Nucleus accumbens (tissue), 56 donors: ENCODE results near the gene POGZ.

Experiments
- DNase-seq, 56 donors: peaks; one replicate each; lab custom pipeline; 2025; lab: John Stamatoyannopoulos, UW

Gene POGZ

GRCh38 chr1:151377150-151377884, 82.0 kb downstream of the POGZ start:
- no peak for DNase-seq

DNA sequence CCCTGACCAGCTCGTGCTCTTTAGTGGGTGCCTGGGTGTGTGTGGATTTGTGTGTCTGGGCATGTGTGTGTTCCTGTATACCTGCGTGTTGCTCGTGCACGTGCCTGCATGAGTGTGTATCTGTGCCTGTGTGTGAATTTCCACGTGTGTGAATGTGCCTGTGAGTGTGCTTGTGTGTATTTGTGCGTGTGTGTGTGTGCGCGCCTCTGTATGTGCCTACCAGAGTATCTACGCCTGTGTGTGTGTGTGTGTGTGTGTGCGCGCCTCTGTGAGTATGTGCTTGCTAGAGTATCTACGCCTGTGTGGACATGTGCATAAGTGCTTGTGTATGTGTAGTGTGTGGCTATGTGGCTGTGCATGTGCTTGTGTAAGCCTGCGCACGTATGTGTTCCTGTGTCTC, 86.1 kb downstream of the POGZ start:
- no peak for DNase-seq

DNA sequence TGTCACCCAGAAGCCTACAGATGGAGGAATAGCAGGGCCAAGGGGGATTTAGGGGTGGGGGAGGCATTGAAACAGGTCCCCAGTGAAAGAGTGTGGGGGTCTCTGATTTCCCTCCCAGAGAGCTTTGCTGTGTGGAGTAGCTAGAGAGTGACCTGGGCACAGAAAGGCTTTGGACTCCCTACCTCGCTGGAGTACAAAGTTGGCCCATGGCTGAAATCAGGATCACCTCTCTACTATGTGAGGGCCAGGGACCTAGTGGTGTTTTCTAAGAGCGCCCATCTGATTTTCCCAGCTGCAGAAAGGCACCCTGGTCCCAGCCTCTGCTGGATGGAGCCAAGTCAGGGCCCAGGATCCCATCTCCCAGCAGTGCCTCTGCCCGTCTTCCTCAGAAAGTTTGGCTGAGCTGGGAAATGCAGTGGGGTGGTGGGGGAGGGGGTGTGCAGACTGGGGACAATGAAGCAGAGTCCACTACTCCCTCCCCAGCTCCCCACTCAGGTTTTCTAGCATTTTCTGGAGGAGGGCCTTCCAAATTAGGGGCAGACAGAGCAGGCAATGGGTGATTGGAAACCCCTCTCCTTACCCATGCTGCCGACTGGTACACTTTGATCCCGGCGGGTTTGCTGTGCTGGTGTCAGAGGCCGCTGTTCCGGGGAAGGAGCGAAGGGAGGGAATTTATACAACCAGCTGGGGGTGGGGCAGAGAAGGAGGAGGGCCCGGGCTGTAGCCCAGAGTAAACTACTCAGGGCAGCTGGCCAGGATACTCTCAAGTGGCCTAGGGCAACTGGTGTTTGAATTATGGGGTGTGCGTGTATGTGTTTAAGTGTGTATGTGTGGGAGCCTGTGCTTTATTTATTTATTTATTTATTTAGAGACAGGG, 87.0 kb downstream of the POGZ start, which contains the start of gene SELENBP1:
SELENBP1 (minus strand) TSS at position 648 of the 877 bp plus-strand sequence; CDS start at position 584, 64 bp downstream.
- DNase-seq: peak in 51 of 56 donors; percentile 6 to 76 (median 45)

DNA sequence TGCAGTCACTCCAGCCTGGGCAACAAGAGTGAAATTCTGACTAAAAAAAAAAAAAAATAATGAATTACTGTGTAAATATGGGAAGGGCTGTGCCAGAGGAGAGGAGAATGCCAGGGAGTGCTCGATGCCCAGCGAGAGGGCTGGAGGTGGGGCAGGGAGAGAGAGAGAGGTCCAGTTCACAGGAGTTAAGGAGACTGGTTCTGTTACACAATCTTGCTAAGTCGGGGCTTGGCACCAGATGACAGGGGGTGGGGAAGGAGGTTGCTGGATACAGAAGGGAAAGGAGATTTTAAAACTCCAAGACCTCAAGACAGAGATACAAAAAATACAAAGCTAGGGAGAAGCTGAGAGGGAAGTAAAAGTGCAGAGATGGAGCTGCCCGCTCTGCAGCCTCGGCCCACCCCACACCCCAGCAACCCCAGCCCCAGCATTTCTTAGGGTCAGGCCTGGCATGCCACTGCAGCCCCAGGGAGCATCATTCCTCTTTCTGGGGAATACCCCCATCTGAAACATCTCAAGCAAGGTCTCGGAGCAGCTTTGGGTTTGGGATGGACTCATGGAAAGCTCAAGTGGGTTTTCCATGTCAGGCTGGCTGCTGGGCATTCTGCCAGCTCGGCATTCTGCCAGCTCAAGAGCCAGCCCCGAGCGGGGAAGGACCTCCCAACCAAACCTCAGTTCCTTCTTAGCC, 87.8 kb downstream of the POGZ start:
- peak in 46 of 56 donors; percentile 7 to 71 (median 37) for DNase-seq

GRCh38 chr1:151370211-151370911, 88.9 kb downstream of the POGZ start:
- peak in 3 of 56 donors; percentile 5 to 12 (median 11) for DNase-seq

- no peak for DNase-seq
These were observed 89.7 kb downstream of the POGZ start for GRCh38 chr1:151369621-151370048.

- no peak for DNase-seq
These were observed 90.0 kb downstream of the POGZ start for GRCh38 chr1:151369302-151369610.

DNA sequence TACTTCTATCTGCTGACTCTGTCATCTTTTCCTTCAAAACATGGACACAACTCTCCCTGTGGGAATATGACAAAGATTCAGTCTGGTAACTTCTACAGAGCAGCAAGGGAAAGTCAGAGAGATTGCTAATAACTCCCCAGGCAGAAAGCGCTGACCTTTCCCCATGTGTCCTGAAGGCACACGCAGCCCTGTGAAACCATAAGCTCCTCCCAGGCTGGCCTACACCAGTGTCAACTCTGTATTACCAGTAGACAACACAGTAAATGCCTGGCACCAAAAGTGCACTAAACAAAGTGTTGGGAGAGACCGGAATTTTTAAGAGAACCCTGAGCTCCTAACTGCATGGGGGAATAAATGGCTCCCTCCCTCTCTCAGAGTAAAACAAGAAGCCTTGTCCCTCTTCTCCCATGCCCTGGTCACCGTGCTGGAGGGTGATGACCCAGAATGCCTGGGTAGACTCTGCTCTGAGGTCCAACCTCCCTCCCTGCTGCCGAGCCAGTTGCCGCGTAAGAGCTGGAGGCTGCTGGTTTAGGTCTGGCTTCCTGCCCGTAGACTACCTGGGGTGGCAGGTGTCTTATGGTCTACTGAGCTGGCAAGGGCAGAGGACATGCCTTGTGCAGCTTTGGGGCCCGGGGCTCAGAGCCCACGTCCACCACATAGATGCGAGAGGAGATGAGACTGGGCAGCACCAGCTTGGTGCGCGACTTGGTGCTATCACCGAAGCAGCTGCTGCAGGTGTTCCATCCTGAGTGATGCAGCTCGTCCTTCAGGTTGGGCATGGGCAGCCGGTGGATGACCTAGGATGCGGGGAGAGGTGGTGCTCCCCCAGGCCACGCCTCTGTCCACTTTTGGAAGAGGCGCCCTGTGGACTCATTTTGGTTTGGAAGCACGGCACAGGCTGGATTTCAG, 90.6 kb downstream of the POGZ start:
- no peak for DNase-seq

DNA sequence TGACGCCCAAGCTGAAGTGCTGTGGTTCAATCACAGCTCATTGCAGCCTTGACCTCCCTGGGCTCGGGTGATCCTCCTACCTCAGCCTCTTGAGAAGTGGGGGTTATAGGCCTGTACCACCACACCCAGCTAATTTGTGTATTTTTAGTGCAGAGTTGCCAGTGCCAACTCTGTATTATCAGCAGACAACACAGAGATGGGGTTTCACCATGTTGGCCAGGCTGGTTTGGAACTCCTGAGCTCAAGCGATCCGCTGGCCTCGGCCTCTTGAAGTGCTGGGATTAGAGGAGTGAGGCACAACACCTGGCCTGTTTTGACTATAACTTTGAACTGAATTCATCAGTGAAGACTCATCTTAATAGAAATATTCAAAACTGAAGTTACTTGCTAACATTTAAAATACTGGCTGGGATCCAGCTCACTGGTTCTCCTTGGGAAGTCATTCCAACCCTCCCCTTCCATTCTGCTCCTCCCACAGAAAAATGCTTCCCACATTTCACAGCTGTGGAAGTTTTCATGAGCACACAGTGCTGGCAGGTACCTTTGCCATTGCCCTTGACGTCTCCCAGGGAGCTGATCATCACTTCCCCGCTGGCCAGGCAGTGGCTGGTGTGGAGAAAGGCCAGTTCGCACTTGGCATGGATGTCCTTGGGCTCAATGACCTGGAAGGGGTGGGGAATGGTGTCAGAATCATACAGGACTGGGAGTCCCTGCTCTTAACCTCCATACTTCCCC, 91.5 kb downstream of the POGZ start:
- peak in 16 of 56 donors; percentile 3 to 36 (median 16) for DNase-seq

DNA sequence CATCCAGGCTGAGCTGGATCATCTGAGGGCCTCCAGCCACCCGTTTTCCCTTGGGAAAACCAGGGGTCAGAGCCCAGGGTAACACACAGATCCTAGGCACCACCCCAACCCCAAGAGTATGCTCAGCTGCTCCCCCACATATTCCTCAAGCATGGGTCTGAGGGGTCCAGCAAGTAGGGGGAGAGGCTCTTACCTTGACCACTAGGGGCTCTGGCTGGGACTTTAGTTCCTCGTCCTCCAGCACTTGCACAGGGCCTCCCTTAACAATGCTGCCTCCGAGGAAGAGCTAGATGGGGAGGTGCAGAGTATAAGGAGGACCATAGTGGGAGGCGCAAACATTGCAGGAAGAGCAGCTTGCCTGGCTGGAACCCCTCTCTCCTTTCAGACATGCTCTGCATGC, 94.3 kb downstream of the POGZ start:
- DNase-seq: no peak

- DNase-seq: no peak
These were observed 96.8 kb downstream of the POGZ start for GRCh38 chr1:151362308-151363155.

GRCh38 chr1:151361883-151362282, 97.4 kb downstream of the POGZ start:
- DNase-seq: no peak

- no peak for DNase-seq
These were observed 102.6 kb downstream of the POGZ start for GRCh38 chr1:151356696-151357095.
